Hepatocyte (in vitro differentiated cells): Measurements from ENCODE around the gene PGAP3. TPM values are rescaled to one million over a fixed set of nuclear protein-coding genes. Genes with fewer than 3 reads are reported as not detected.
A peak's percentile ranks its signal among the peaks of the same experiment; 100 is the strongest.
"Not testable (repeated sequence)": the region's sequence is repeated elsewhere in the genome, so short reads cannot be mapped to it uniquely, and the experiment has no call there.

Experiments
- DNase-seq: peaks from one replicate; pipeline ENCODE4 v3.0.0-alpha.2; 2016; ENCODE audit warnings: low spot score
- H2AFZ ChIP-seq: fragments of 200-600 bp; sonication (generic); 2 replicates; pipeline ENCODE4 v1.6.0; 2016; ENCODE audit warnings: antibody characterized with exemption, mild to moderate bottlenecking
- H3K27ac ChIP-seq: fragments of 200-600 bp; sonication (generic); 2 replicates; pipeline ENCODE4 v1.5.1; 2016; ENCODE audit warnings: mild to moderate bottlenecking
- H3K27me3 ChIP-seq: fragments of 200-600 bp; sonication (generic); 2 replicates; pipeline ENCODE4 v1.6.1; 2016
- H3K36me3 ChIP-seq: fragments of 200-600 bp; sonication (generic); replicated peaks from 2 replicates; pipeline ENCODE4 v1.5.1; 2016; ENCODE audit warnings: low read depth; ENCODE audit not compliant: insufficient read depth
- H3K4me1 ChIP-seq: fragments of 200-600 bp; sonication (generic); 2 replicates; pipeline ENCODE4 v1.5.1; 2016; ENCODE audit warnings: mild to moderate bottlenecking, moderate library complexity; ENCODE audit not compliant: insufficient read depth
- H3K4me2 ChIP-seq: fragments of 200-600 bp; sonication (generic); 2 replicates; pipeline ENCODE4 v1.6.0; 2016
- H3K4me3 ChIP-seq: fragments of 200-600 bp; sonication (generic); 2 replicates; pipeline ENCODE4 v1.5.1; 2016; ENCODE audit warnings: mild to moderate bottlenecking
- H3K79me2 ChIP-seq: fragments of 200-600 bp; sonication (generic); 2 replicates; pipeline ENCODE4 v1.6.0; 2017; ENCODE audit warnings: mild to moderate bottlenecking
- H3K9me2 ChIP-seq: fragments of 200-600 bp; sonication (generic); replicated peaks from 2 replicates; pipeline ENCODE4 v1.6.0; 2017; ENCODE audit warnings: mild to moderate bottlenecking; ENCODE audit not compliant: insufficient read depth
- H3K9me3 ChIP-seq: fragments of 200-600 bp; sonication (generic); 2 replicates; pipeline ENCODE4 v1.5.1; 2016; ENCODE audit warnings: low read depth, mild to moderate bottlenecking
- H4K20me1 ChIP-seq: fragments of 200-600 bp; sonication (generic); 2 replicates; pipeline ENCODE4 v1.6.0; 2016; ENCODE audit warnings: mild to moderate bottlenecking; ENCODE audit not compliant: insufficient read depth, poor library complexity, severe bottlenecking
- CTCF ChIP-seq: fragments of 200-600 bp; sonication (generic); IDR thresholded peaks from 2 replicates; pipeline ENCODE4 v1.5.1; 2016; ENCODE audit warnings: antibody characterized with exemption, mild to moderate bottlenecking; ENCODE audit not compliant: poor library complexity
- EZH2 ChIP-seq: fragments of 200-600 bp; sonication (generic); IDR thresholded peaks from 2 replicates; pipeline ENCODE4 v1.6.1; 2016; ENCODE audit warnings: antibody characterized with exemption, mild to moderate bottlenecking, borderline replicate concordance
- EZH2phosphoT487 ChIP-seq: fragments of 200-600 bp; sonication (generic); IDR thresholded peaks from one replicate; pipeline ENCODE4 v1.6.1; 2018; ENCODE audit warnings: antibody characterized with exemption, mild to moderate bottlenecking, low read depth, moderate library complexity; ENCODE audit not compliant: unreplicated experiment, severe bottlenecking
- WGBS: methylation state at CpG from one replicate; pipeline ENCODE4 v1.1.6; 2016; ENCODE audit warnings: low lambda C conversion rate; ENCODE audit errors: missing lambda C conversion rate; 5-methylcytosine and 5-hydroxymethylcytosine counted together
- polyA plus RNA-seq: library from polyadenylated mRNA; unstranded; fragments of >200 nt; fragmentation: Nextera tagmentation; extraction: Ambion mirVana; gene quantifications from 2 replicates; pipeline ENCODE4 v1.2.1, GENCODE V29; 2016
- total RNA-seq: library from RNA; depleted of rRNA; stranded (reverse); fragments of >200 nt; gene quantifications from 2 replicates; pipeline ENCODE4 v1.2.3, GENCODE V29; 2014

The PGAP3 gene
- total and polyA plus RNA-seq, 2 experiments from 2014 or later, result 33.0 to 35.4 TPM

- Histone ChIP-seq H3K27me3 (no peaks in the 10 kb centered on the region), H3K4me2 (peak overlapping the region; percentile 97), H4K20me1 (no peaks in the 10 kb centered on the region), H3K36me3 (no peaks in the 10 kb centered on the region), H3K79me2 (peaks cover 6% of the 10 kb centered on the region), H3K9me2 (no peaks in the 10 kb centered on the region), H3K27ac (peak overlapping the region; percentile 91), H3K9me3 (no peaks in the 10 kb centered on the region), H3K4me1 (peaks cover 9% of the 10 kb centered on the region), H2AFZ (no peak overlapping the region), H3K4me3 (peak overlapping the region; percentile 77)
- no peak for DNase-seq
- WGBS, result 82% methylated on average over 6 of the region's 6 CpGs
- TF ChIP-seq EZH2, result no peak
Observed at GRCh38 chr17:39729280-39729851, 41.5 kb upstream of the PGAP3 start.

GRCh38 chr17:39727556-39727955 is 39.7 kb upstream of the PGAP3 start:
- Histone ChIP-seq H3K27ac (no peak overlapping the region), H2AFZ (no peak overlapping the region), H3K79me2 (peaks cover 6% of the 10 kb centered on the region), H3K9me2 (no peaks in the 10 kb centered on the region), H3K9me3 (no peaks in the 10 kb centered on the region), H3K4me2 (no peak overlapping the region), H4K20me1 (no peaks in the 10 kb centered on the region), H3K36me3 (no peaks in the 10 kb centered on the region), H3K4me3 (no peak overlapping the region), H3K27me3 (no peaks in the 10 kb centered on the region), H3K4me1 (peaks cover 9% of the 10 kb centered on the region)
- DNase-seq, result no peak
- WGBS, result 90% methylated on average over 10 of the region's 10 CpGs
- TF ChIP-seq EZH2, result no peak
- TF ChIP-seq CTCF, result no peak
- TF ChIP-seq EZH2phosphoT487, result no peak

- Histone ChIP-seq H3K9me3 (no peaks in the 10 kb centered on the region), H3K4me3 (no peak overlapping the region), H3K9me2 (no peaks in the 10 kb centered on the region), H3K79me2 (peaks cover 6% of the 10 kb centered on the region), H3K27me3 (no peaks in the 10 kb centered on the region), H3K36me3 (no peaks in the 10 kb centered on the region), H3K4me2 (no peak overlapping the region), H2AFZ (no peak overlapping the region), H4K20me1 (no peaks in the 10 kb centered on the region), H3K4me1 (peaks cover 9% of the 10 kb centered on the region), H3K27ac (no peak overlapping the region)
- WGBS, result 92% methylated on average over 9 of the region's 9 CpGs
- TF ChIP-seq EZH2phosphoT487, result no peak
- TF ChIP-seq CTCF, result no peak
- TF ChIP-seq EZH2, result no peak
- DNase-seq, result no peak
Observed at GRCh38 chr17:39726617-39727016, 38.8 kb upstream of the PGAP3 start.

- H3K27ac ChIP-seq, H3K9me3 ChIP-seq, H3K4me1 ChIP-seq, H3K36me3 ChIP-seq, H3K4me2 ChIP-seq, H3K4me3 ChIP-seq, H4K20me1 ChIP-seq, H3K9me2 ChIP-seq, H3K27me3 ChIP-seq, DNase-seq, H3K79me2 ChIP-seq, H2AFZ ChIP-seq: not testable (repeated sequence)
- WGBS, result 87% methylated on average over 1 of the region's 1 CpG
Observed at GRCh38 chr17:39725923-39726322, 38.1 kb upstream of the PGAP3 start.
